H1 (cell line): ENCODE results near the gene RUSF1. TPM values are rescaled to one million over a fixed set of nuclear protein-coding genes. Genes with fewer than 3 reads are reported as not detected.

Source experiments
- CTCF ChIA-PET: fragments of 300-600 bp; sonication (Branson Sonifier 250); formaldehyde crosslinking; loops from one replicate; lab custom pipeline; 2021; ENCODE audit not compliant: partially characterized antibody; lab: Charles Lee
- POLR2A ChIA-PET: fragments of 300-600 bp; sonication (Branson Sonifier 250); formaldehyde crosslinking; loops from one replicate; lab custom pipeline; 2021; ENCODE audit warnings: inconsistent platforms; ENCODE audit not compliant: partially characterized antibody; lab: Charles Lee
- DNase-seq, 2 experiments: peaks; one replicate each; pipeline versions ENCODE4 v3.0.0 to v3.0.0-alpha.2; 2010 to 2022; ENCODE audit warnings: low spot score in 2 of 2, low read depth in 1 of 2, mixed read lengths in 1 of 2
- FAIRE-seq: peaks from 2 replicates; lab custom pipeline; 2011; peaks lifted over from hg19 to GRCh38; lab: Jason Lieb, UNC
- H2AFZ ChIP-seq: 2 replicates; pipeline ENCODE4 v1.8.1; 2012; ENCODE audit warnings: low read length, inconsistent platforms
- H2AK5ac ChIP-seq: 2 replicates; pipeline ENCODE4 v1.6.1; 2013; ENCODE audit warnings: low read depth, low read length
- H2BK120ac ChIP-seq: replicated peaks from 2 replicates; pipeline ENCODE3; 2013; ENCODE audit warnings: low read depth, low read length, inconsistent platforms
- H2BK12ac ChIP-seq: 2 replicates; pipeline ENCODE4 v1.6.1; 2013; ENCODE audit warnings: low read depth, low read length
- H2BK15ac ChIP-seq: 2 replicates; pipeline ENCODE4 v1.6.1; 2013; ENCODE audit warnings: low read length
- H2BK20ac ChIP-seq: 2 replicates; pipeline ENCODE4 v1.6.1; 2013; ENCODE audit warnings: low read length
- H2BK5ac ChIP-seq: 2 replicates; pipeline ENCODE4 v1.6.1; 2013; ENCODE audit warnings: low read depth, low read length
- H3K14ac ChIP-seq: 2 replicates; pipeline ENCODE4 v1.6.1; 2013; ENCODE audit warnings: inconsistent platforms; ENCODE audit not compliant: insufficient read length
- H3K18ac ChIP-seq: 2 replicates; pipeline ENCODE4 v1.6.1; 2013; ENCODE audit warnings: low read length; ENCODE audit errors: extremely low read depth
- H3K23ac ChIP-seq: 2 replicates; pipeline ENCODE4 v1.6.1; 2013; ENCODE audit warnings: inconsistent platforms; ENCODE audit not compliant: insufficient read length
- H3K23me2 ChIP-seq: 2 replicates; pipeline ENCODE4 v1.6.1; 2013; ENCODE audit warnings: low read depth, low read length
- H3K27ac ChIP-seq: 2 replicates; pipeline ENCODE4 v1.6.1; 2011; ENCODE audit warnings: low read depth, low read length, inconsistent platforms
- H3K27me3 ChIP-seq, 4 experiments: replicated peaks in 1 of 4; 1 replicate in 1 of 4; 2 replicates in 3 of 4; pipeline versions ENCODE4 v1.6.1 to v1.8.1; 2011 to 2013; ENCODE audit warnings: low read length in 3 of 4, mild to moderate bottlenecking in 3 of 4, inconsistent platforms in 2 of 4, mixed read lengths in 2 of 4, moderate library complexity in 1 of 4; ENCODE audit not compliant: control insufficient read depth in 3 of 4, insufficient read depth in 3 of 4; ENCODE audit errors: extremely low read depth in 1 of 4
- H3K36me3 ChIP-seq, 4 experiments: 2 replicates each; pipeline versions ENCODE4 v1.6.1 to v1.8.1; 2011 to 2013; ENCODE audit warnings: mild to moderate bottlenecking in 4 of 4, low read length in 3 of 4, moderate library complexity in 2 of 4, control low read depth in 1 of 4, inconsistent platforms in 1 of 4; ENCODE audit not compliant: insufficient read depth in 4 of 4, control insufficient read depth in 2 of 4
- H3K4ac ChIP-seq: replicated peaks from 2 replicates; pipeline ENCODE3; 2013; ENCODE audit warnings: low read length, low read depth, mixed read lengths, inconsistent platforms; ENCODE audit not compliant: insufficient read length
- H3K4me1 ChIP-seq, 4 experiments: replicated peaks in 1 of 4; 1 replicate in 1 of 4; 2 replicates in 3 of 4; pipeline versions ENCODE4 v1.6.1 to v1.8.1; 2011 to 2013; ENCODE audit warnings: low read length in 3 of 4, inconsistent platforms in 2 of 4, mixed read lengths in 1 of 4; ENCODE audit not compliant: insufficient read depth in 4 of 4, control insufficient read depth in 3 of 4
- H3K4me2 ChIP-seq, 2 experiments: 2 replicates each; pipeline versions ENCODE4 v1.6.1 to v1.8.1; 2011 to 2013; ENCODE audit warnings: low read depth in 2 of 2, low read length in 2 of 2, control low read depth in 1 of 2, inconsistent platforms in 1 of 2, mild to moderate bottlenecking in 1 of 2; ENCODE audit not compliant: insufficient read depth in 1 of 2
- H3K4me3 ChIP-seq, 4 experiments: fragments of 200-600, 300-600 bp in 1 of 4; sonication (generic), shearing (Covaris generic), sonication (Bioruptor Twin) in 1 of 4; 2 replicates each; pipeline versions ENCODE4 v1.5.1 to v1.8.1; 2011 to 2016; ENCODE audit warnings: low read length in 4 of 4, low read depth in 3 of 4, control low read depth in 2 of 4, inconsistent platforms in 2 of 4, mild to moderate bottlenecking in 2 of 4, mixed read lengths in 1 of 4, moderate library complexity in 1 of 4; ENCODE audit not compliant: insufficient read depth in 2 of 4; ENCODE audit errors: extremely low read depth in 1 of 4
- H3K56ac ChIP-seq: replicated peaks from 2 replicates; pipeline ENCODE3; 2013; ENCODE audit warnings: low read depth, mild to moderate bottlenecking, mixed read lengths, low read length, inconsistent platforms; ENCODE audit not compliant: insufficient read length
- H3K79me1 ChIP-seq: 2 replicates; pipeline ENCODE4 v1.6.1; 2013; ENCODE audit warnings: low read depth, low read length, control low read depth
- H3K79me2 ChIP-seq, 2 experiments: 2 replicates each; pipeline versions ENCODE4 v1.6.1 to v1.8.1; 2012 to 2013; ENCODE audit warnings: low read length in 2 of 2, mild to moderate bottlenecking in 2 of 2, inconsistent platforms in 1 of 2; ENCODE audit not compliant: insufficient read depth in 2 of 2, control insufficient read depth in 1 of 2
- H3K9ac ChIP-seq, 4 experiments: replicated peaks in 1 of 4; 1 replicate in 1 of 4; 2 replicates in 3 of 4; pipeline versions ENCODE4 v1.6.1 to v1.8.1; 2011 to 2013; ENCODE audit warnings: low read depth in 3 of 4, low read length in 3 of 4, control low read depth in 2 of 4, mild to moderate bottlenecking in 2 of 4, moderate library complexity in 2 of 4, inconsistent platforms in 1 of 4; ENCODE audit errors: extremely low read depth in 1 of 4
- H3K9me3 ChIP-seq, 2 experiments: 2 replicates each; pipeline versions ENCODE4 v1.6.1 to v1.8.1; 2012 to 2013; ENCODE audit warnings: mild to moderate bottlenecking in 2 of 2, moderate library complexity in 2 of 2, control low read depth in 1 of 2, inconsistent platforms in 1 of 2, low read depth in 1 of 2, low read length in 1 of 2, mixed read lengths in 1 of 2; ENCODE audit not compliant: insufficient read depth in 2 of 2
- H4K20me1 ChIP-seq, 2 experiments: replicated peaks in 1 of 2; 2 replicates each; pipeline versions ENCODE3 to v1.8.1; 2011 to 2013; ENCODE audit warnings: inconsistent platforms in 2 of 2, low read length in 2 of 2, mild to moderate bottlenecking in 1 of 2; ENCODE audit not compliant: insufficient read depth in 2 of 2, control insufficient read depth in 1 of 2
- H4K5ac ChIP-seq: 2 replicates; pipeline ENCODE4 v1.6.1; 2013; ENCODE audit warnings: low read length, low read depth, mixed read lengths, inconsistent platforms; ENCODE audit not compliant: insufficient read length
- H4K8ac ChIP-seq: 2 replicates; pipeline ENCODE4 v1.8.0; 2013; ENCODE audit warnings: mild to moderate bottlenecking, moderate library complexity, low read length, inconsistent platforms; ENCODE audit not compliant: insufficient read depth; ENCODE audit errors: extremely low read depth
- H4K91ac ChIP-seq: replicated peaks from 2 replicates; pipeline ENCODE3; 2013; ENCODE audit warnings: low read length, mixed read lengths, inconsistent platforms; ENCODE audit not compliant: insufficient read length
- ATF3 ChIP-seq: IDR thresholded peaks from 2 replicates; pipeline ENCODE4 v1.6.1; 2011; ENCODE audit warnings: low read depth, mild to moderate bottlenecking, low read length; ENCODE audit not compliant: insufficient read depth
- BACH1 ChIP-seq: IDR thresholded peaks from 2 replicates; pipeline ENCODE4 v1.6.1; 2012; ENCODE audit warnings: low read length, improper control_type of control experiment
- BCL11A ChIP-seq, 2 experiments: IDR thresholded peaks; one replicate each; pipeline ENCODE4 v1.6.1; 2011; ENCODE audit warnings: low read depth in 2 of 2, low read length in 2 of 2, mild to moderate bottlenecking in 2 of 2
- EZH2 ChIP-seq: fragments of 200-600 bp; sonication (generic); IDR thresholded peaks from 2 replicates; pipeline ENCODE4 v1.7.1; 2012; ENCODE audit warnings: low read depth, mild to moderate bottlenecking, moderate library complexity, low read length, inconsistent platforms; ENCODE audit not compliant: severe bottlenecking
- FOSL1 ChIP-seq: IDR thresholded peaks from 2 replicates; pipeline ENCODE4 v1.6.1; 2011; ENCODE audit warnings: mild to moderate bottlenecking, low read depth, low read length, moderate library complexity; ENCODE audit not compliant: insufficient read depth
- KDM5A ChIP-seq: fragments of 200-600 bp; IDR thresholded peaks from 2 replicates; pipeline ENCODE4 v1.7.1; 2012; ENCODE audit warnings: mild to moderate bottlenecking, low read length, inconsistent platforms, mixed read lengths
- MAFK ChIP-seq: IDR thresholded peaks from 2 replicates; pipeline ENCODE4 v1.6.1; 2012; ENCODE audit warnings: low read depth, mild to moderate bottlenecking, improper control_type of control experiment, low read length
- PHF8 ChIP-seq: fragments of 200-600 bp; sonication (generic); conservative IDR thresholded peaks from 2 replicates; pipeline ENCODE4 v1.7.1; 2012; ENCODE audit warnings: low read depth, mild to moderate bottlenecking, inconsistent platforms, low read length, moderate library complexity
- RBBP5 ChIP-seq: IDR thresholded peaks from 2 replicates; pipeline ENCODE4 v1.7.1; 2012; ENCODE audit warnings: low read depth, mild to moderate bottlenecking, inconsistent platforms, low read length, moderate library complexity, borderline replicate concordance
- SAP30 ChIP-seq: fragments of 300-600 bp; sonication (generic); IDR thresholded peaks from 2 replicates; pipeline ENCODE4 v1.7.1; 2012; ENCODE audit warnings: low read length, moderate library complexity, mild to moderate bottlenecking, inconsistent platforms; ENCODE audit not compliant: insufficient read depth, insufficient replicate concordance
- SRF ChIP-seq: IDR thresholded peaks from 2 replicates; pipeline ENCODE4 v1.6.1; 2011; ENCODE audit warnings: mild to moderate bottlenecking, low read depth, low read length, moderate library complexity
- USF2 ChIP-seq: IDR thresholded peaks from 2 replicates; pipeline ENCODE4 v1.6.1; 2011; ENCODE audit warnings: low read length, improper control_type of control experiment
- ZNF274 ChIP-seq: IDR thresholded peaks from 2 replicates; pipeline ENCODE4 v1.7.0; 2012; ENCODE audit warnings: low read length, borderline replicate concordance; ENCODE audit errors: extremely low read depth
- WGBS, 2 experiments: shearing (Covaris generic) in 1 of 2; methylation state at CpG; one replicate each; pipeline versions ENCODE4 v1.1.6 to v1.1.7; 2013 to 2015; ENCODE audit warnings: low lambda C conversion rate in 2 of 2, mixed read lengths in 2 of 2, inconsistent platforms in 1 of 2, low coverage in 1 of 2, missing lambda C conversion rate in 1 of 2; ENCODE audit not compliant: insufficient replicate concordance in 2 of 2, insufficient coverage in 1 of 2, insufficient read length in 1 of 2; ENCODE audit errors: extremely low coverage in 1 of 2, missing lambda C conversion rate in 1 of 2; 5-methylcytosine and 5-hydroxymethylcytosine counted together
- polyA plus RNA-seq, 7 experiments: library from polyadenylated mRNA; depleted of rRNA in 3 of 7; stranded (reverse) in 5 of 7; unstranded in 2 of 7; fragments of >200 nt in 5 of 7; fragments of 200-250 nt in 2 of 7; gene quantifications; 1 replicate in 5 of 7; 2 replicates in 1 of 7; 4 replicates in 1 of 7; pipeline versions ENCODE4 v1.2.1 to v1.2.3, GENCODE V29; 2011 to 2013; ENCODE audit warnings: missing spikeins in 2 of 7, mixed read lengths in 2 of 7
- total RNA-seq: library from RNA; stranded (reverse); fragmentation: NEBNext Ultra II Directional; extraction: Animal tissue kit (Norgen Biotek cat#: 25700); gene quantifications from 2 replicates; pipeline ENCODE4 v1.2.1, GENCODE V29; 2021

The RUSF1 gene
- total and polyA plus RNA-seq, 2 of the 8 experiments (the other 6 are each of a cell fraction or from before 2014, with no cell fraction given), result 22.5 to 33.7 TPM

- TF ChIP-seq SRF (no peak), PHF8 (no peak), FOSL1 (no peak), BACH1 (no peak), KDM5A (no peak), USF2 (no peak), BCL11A (IDR thresholded peaks at IDR 0.05; ENCODE audit: low read depth in 2 of 2, low read length in 2 of 2) (no peak), SAP30 (no peak), ATF3 (no peak), ZNF274 (no peak), MAFK (no peak), EZH2 (no peak), RBBP5 (no peak)
- Histone ChIP-seq H3K23ac (no peak overlapping the region), H2AFZ (no peak overlapping the region), H3K56ac (no peak overlapping the region), H2BK120ac (no peak overlapping the region), H4K5ac (no peak overlapping the region), H4K8ac (no peak overlapping the region), H3K4me1 (peaks cover 5 to 12% (median 8%) of the 10 kb centered on the region in 4 experiments), H3K4me2 (no peak overlapping the region), H3K27ac (no peak overlapping the region), H3K36me3 (no peaks in the 10 kb centered on the region), H3K9me3 (no peaks in the 10 kb centered on the region), H4K91ac (no peak overlapping the region), H3K79me2 (no peaks in the 10 kb centered on the region), H2BK15ac (no peak overlapping the region), H3K79me1 (no peaks in the 10 kb centered on the region), H3K4me3 (no peak overlapping the region), H3K18ac (no peak overlapping the region), H2AK5ac (no peak overlapping the region), H4K20me1 (no peaks in the 10 kb centered on the region), H2BK5ac (no peak overlapping the region), H3K4ac (no peak overlapping the region), H3K9ac (no peak overlapping the region), H3K14ac (no peak overlapping the region), H2BK12ac (no peak overlapping the region), H2BK20ac (no peak overlapping the region), H3K23me2 (peaks cover 6% of the 10 kb centered on the region; the same call in 1 of the 2 replicates), H3K27me3 (peaks cover 5 to 21% (median 19%) of the 10 kb centered on the region in 4 experiments)
- 93% methylated on average over 3 of the region's 3 CpGs; no CpG with 5 or more reads in 1 of the 2 experiments for WGBS, 2 experiments
- DNase-seq, result no peak
- ChIA-PET POLR2A (no interaction called here), CTCF (no interaction called here)
- FAIRE-seq, result no peak
Observed at GRCh38 chr16:31525113-31525512, 16.9 kb upstream of the RUSF1 start.
